Left renal cortex interstitium (tissue), 4 donors: Measurements from ENCODE around the gene SLC41A3. TPM values are rescaled to one million over a fixed set of nuclear protein-coding genes. Genes with fewer than 3 reads are reported as not detected.
"Not testable (repeated sequence)": the region's sequence is repeated elsewhere in the genome, so short reads cannot be mapped to it uniquely, and the experiment has no call there.

Experiments
- DNase-seq, 4 donors: peaks; one replicate each; pipeline ENCODE4 v3.0.0-alpha.2; 2013; ENCODE audit warnings: low read depth in 4 of 4, low spot score in 2 of 4, missing footprints in 1 of 4
- polyA plus RNA-seq, 4 donors: library from polyadenylated mRNA; unstranded; fragments of 120-200 nt; gene quantifications; one replicate each; pipeline ENCODE4 v1.2.1, GENCODE V29; 2013; ENCODE audit not compliant: insufficient read length in 4 of 4

The SLC41A3 gene
- polyA plus RNA-seq, 4 donors: 64.6 to 95.5 (median 79.9) TPM

- no peak for DNase-seq
Observed at GRCh38 chr3:126013751-126014156, 70.2 kb downstream of the SLC41A3 start.

GRCh38 chr3:126009181-126009580 is 74.7 kb downstream of the SLC41A3 start:
- DNase-seq: no peak

GRCh38 chr3:126008219-126008618 is 75.7 kb downstream of the SLC41A3 start:
- DNase-seq: no peak

GRCh38 chr3:126005951-126006350 is 78.0 kb downstream of the SLC41A3 start:
- no peak for DNase-seq

- no peak for DNase-seq
Observed at GRCh38 chr3:126004692-126005091, 79.2 kb downstream of the SLC41A3 start.

GRCh38 chr3:126004217-126004616 is 79.7 kb downstream of the SLC41A3 start:
- no peak for DNase-seq

GRCh38 chr3:126003447-126004190 is 80.3 kb downstream of the SLC41A3 start:
- DNase-seq: no peak

- no peak for DNase-seq
Observed at GRCh38 chr3:126002189-126002588, 81.7 kb downstream of the SLC41A3 start.

- not testable (repeated sequence) for DNase-seq
Observed at GRCh38 chr3:125996751-125997150, 87.2 kb downstream of the SLC41A3 start.

GRCh38 chr3:125990253-125990970 is 93.5 kb downstream of the SLC41A3 start:
- peak; percentile 55 to 86 (median 66) for DNase-seq

GRCh38 chr3:125984951-125985350 is 99.0 kb downstream of the SLC41A3 start:
- DNase-seq: not testable (repeated sequence)

GRCh38 chr3:125977104-125977503 is 106.8 kb downstream of the SLC41A3 start:
- not testable (repeated sequence) for DNase-seq

GRCh38 chr3:125976003-125976390 is 107.9 kb downstream of the SLC41A3 start:
- DNase-seq: not testable (repeated sequence)

- DNase-seq: not testable (repeated sequence)
Observed at GRCh38 chr3:125975245-125976002, 108.5 kb downstream of the SLC41A3 start.

- peak in 1 of 4 donors; percentile 29 for DNase-seq
Observed at GRCh38 chr3:125971997-125972944, 111.7 kb downstream of the SLC41A3 start.

GRCh38 chr3:125968701-125969592 is 115.0 kb downstream of the SLC41A3 start, which contains the start of gene ROPN1B:
Gene ROPN1B, plus strand, starts transcription at chr3:125969178. Its CDS starts 2,877 bp downstream, at chr3:125972055.
- DNase-seq: not testable (repeated sequence)

GRCh38 chr3:125968121-125968520 is 115.8 kb downstream of the SLC41A3 start:
- DNase-seq: not testable (repeated sequence)

GRCh38 chr3:125967156-125967555 is 116.8 kb downstream of the SLC41A3 start:
- no peak for DNase-seq

- DNase-seq: no peak
Observed at GRCh38 chr3:125965505-125965904, 118.4 kb downstream of the SLC41A3 start.
